Ramos (cell line): ENCODE measurements around the gene COL25A1.

ENCODE experiments used
- in situ Hi-C: fragments of 300-500 bp; cut with MboI; formaldehyde crosslinking; loops from one replicate; pipeline ENCODE4 v1.14.3; 2022; ENCODE audit warnings: low sequenced_read_pairs; ENCODE audit not compliant: unreplicated experiment

Gene COL25A1

GRCh38 chr4:108838451-108838850 is 464.0 kb downstream of the COL25A1 start:
- in situ Hi-C loops = no loop called here

GRCh38 chr4:108834835-108835384 is 467.5 kb downstream of the COL25A1 start:
- in situ Hi-C loops = no loop called here

GRCh38 chr4:108834166-108834834 is 468.2 kb downstream of the COL25A1 start:
- in situ Hi-C loops = no loop called here

GRCh38 chr4:108833046-108833445 is 469.4 kb downstream of the COL25A1 start:
- in situ Hi-C loops = no loop called here

GRCh38 chr4:108831886-108832285 is 470.6 kb downstream of the COL25A1 start:
- in situ Hi-C loops = no loop called here

GRCh38 chr4:108831291-108831690 is 471.2 kb downstream of the COL25A1 start:
- in situ Hi-C loops = no loop called here

- in situ Hi-C loops = no loop called here
Observed at GRCh38 chr4:108830509-108831244, 471.8 kb downstream of the COL25A1 start.

GRCh38 chr4:108829966-108830492 is 472.4 kb downstream of the COL25A1 start:
- in situ Hi-C loops = no loop called here

GRCh38 chr4:108828620-108829019 is 473.8 kb downstream of the COL25A1 start:
- in situ Hi-C loops = no loop called here

- in situ Hi-C loops = no loop called here
Observed at GRCh38 chr4:108825737-108826136, 476.7 kb downstream of the COL25A1 start.

- in situ Hi-C loops = no loop called here
Observed at GRCh38 chr4:108821351-108821930, 481.0 kb downstream of the COL25A1 start.

- in situ Hi-C loops = no loop called here
Observed at GRCh38 chr4:108820492-108821350, 481.7 kb downstream of the COL25A1 start.

GRCh38 chr4:108814326-108814725 is 488.1 kb downstream of the COL25A1 start:
- in situ Hi-C loops = no loop called here

- in situ Hi-C loops = no loop called here
Observed at GRCh38 chr4:108813261-108813660, 489.2 kb downstream of the COL25A1 start.

GRCh38 chr4:108811486-108811885 is 491.0 kb downstream of the COL25A1 start:
- in situ Hi-C loops = no loop called here

GRCh38 chr4:108810087-108810486 is 492.4 kb downstream of the COL25A1 start:
- in situ Hi-C loops = no loop called here

GRCh38 chr4:108804648-108805273 is 497.7 kb downstream of the COL25A1 start:
- in situ Hi-C loops = no loop called here

- in situ Hi-C loops = no loop called here
Observed at GRCh38 chr4:108799306-108799705, 503.2 kb downstream of the COL25A1 start.

GRCh38 chr4:108796173-108796572 is 506.3 kb downstream of the COL25A1 start:
- in situ Hi-C loops = no loop called here

- in situ Hi-C loops = no loop called here
Observed at GRCh38 chr4:108795733-108796132, 506.7 kb downstream of the COL25A1 start.
